Fibroblast of skin of left quadriceps (primary cell): Measurements from ENCODE around the gene UNC13A.
A peak's percentile ranks its signal among the peaks of the same experiment; 100 is the strongest.
"Not testable (repeated sequence)": the region's sequence is repeated elsewhere in the genome, so short reads cannot be mapped to it uniquely, and the experiment has no call there.

ENCODE experiments used
- DNase-seq, 2 experiments: peaks; one replicate each; pipeline ENCODE4 v3.0.0-alpha.2; 2013; ENCODE audit warnings: low read depth in 2 of 2

Gene UNC13A

DNA sequence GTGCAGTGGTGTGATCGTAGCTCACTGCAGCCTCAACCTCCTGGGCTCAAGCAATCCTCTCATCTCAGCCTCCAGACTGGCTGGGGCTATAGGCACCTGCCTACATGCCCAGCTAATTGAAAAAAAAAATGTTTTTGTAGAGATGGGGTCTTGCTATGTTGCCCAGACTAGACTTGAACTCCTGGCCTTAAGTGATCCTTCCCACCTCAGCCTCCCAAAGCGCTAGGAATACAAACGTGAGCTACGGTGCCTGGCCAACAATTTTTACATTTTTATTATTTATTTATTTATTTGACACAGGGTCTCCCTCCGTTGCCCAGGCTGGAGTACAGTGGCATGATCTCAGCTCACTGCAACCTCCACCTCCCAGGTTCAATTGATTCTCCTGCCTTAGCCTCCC lies 117.9 kb downstream of the UNC13A start:
- DNase-seq = not testable (repeated sequence)

DNA sequence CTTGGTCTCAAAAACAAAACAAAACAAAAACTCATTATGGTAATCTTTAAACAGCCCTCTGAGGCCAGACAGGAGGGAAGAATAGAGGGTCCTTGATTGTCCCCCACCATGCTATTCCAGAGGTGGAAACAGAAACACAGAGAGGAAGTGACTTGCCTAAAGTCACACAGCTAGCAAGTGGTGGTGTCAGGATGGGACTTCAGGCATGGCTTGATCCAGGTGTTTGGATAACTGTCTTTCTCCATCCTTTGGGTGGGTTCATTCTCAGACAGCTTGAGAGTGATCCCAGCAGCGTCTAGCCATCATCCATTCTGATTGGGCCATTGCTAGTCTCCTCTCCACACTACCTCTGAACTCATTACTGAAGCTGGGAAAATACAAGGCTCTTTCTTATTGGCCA lies 120.2 kb downstream of the UNC13A start:
- DNase-seq = no peak

DNA sequence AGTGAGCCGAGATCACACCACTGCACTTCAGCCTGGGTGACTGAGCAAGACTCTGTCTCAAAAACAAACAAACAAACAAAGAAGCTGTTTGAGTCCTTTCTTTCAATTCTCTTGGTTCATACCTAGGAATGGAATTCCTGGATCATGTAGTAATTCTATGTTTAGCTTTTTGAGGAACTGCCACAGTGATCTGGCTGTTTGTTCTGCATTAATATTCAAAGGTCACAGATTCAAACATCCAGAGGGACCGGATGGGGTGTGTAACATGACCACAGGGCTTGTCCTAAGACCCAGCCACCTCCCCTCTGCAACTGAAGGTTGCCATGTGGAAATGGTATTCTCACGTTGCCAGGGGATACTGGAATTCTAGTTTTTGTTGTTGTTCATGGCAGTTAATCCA lies 122.5 kb downstream of the UNC13A start:
- no peak for DNase-seq

DNA sequence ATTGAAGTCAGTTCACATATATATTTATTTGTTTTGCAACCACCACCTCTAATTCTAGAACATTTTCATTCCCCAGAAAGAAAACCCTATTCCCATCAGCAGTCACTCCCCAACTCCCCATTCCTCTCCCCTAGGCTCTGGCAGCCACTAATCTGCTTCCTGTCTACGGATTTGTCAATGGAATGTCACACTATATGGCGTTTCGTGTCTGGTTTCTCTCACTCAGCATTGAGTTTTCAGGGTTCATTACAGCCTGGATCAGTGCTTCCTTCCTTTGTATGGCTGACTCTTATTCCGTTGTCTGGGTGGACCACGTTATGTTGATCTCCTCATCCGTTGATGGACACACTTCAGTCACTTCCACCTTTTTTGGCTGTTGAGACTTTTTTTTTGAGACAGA lies 123.4 kb downstream of the UNC13A start:
- DNase-seq = no peak

DNA sequence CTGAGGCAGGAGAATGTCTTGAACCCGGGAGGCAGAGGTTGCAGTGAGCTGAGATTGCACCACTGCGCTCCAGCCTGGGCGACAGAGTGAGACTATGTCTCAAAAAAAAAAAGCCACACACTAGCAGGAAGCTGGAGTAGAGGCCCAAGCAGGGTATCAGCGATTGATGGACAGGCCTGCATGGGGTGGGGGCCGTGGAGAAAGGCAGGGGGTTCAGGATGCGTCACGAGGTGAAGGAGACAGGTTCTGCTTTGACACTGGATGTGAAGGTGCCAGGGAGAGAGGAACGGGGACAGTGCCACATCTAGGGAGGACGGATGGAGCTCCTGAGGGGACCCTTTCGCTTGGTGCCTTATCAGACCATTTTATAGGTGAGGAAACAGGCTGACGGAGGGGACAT lies 125.6 kb downstream of the UNC13A start:
- no peak for DNase-seq

DNA sequence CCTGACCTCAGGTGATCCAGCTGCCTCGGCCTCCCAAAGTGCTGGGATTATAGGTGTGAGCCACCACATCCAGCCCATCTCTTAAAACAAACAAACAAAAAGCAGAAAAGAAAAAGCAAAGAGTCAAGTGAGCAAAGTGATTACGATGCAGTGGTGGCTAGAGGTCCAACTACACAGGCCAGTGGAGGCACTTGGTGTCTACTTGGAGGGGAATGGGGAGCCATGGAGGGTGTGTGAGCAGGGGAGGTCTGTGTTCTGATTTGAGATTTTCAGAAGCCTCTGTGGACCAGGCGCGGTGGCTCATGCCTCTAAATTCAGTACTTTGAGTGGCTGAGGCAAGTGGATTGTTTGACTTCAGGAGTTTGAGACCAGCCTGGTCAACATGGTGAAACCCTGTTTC lies 126.1 kb downstream of the UNC13A start:
- no peak for DNase-seq

DNA sequence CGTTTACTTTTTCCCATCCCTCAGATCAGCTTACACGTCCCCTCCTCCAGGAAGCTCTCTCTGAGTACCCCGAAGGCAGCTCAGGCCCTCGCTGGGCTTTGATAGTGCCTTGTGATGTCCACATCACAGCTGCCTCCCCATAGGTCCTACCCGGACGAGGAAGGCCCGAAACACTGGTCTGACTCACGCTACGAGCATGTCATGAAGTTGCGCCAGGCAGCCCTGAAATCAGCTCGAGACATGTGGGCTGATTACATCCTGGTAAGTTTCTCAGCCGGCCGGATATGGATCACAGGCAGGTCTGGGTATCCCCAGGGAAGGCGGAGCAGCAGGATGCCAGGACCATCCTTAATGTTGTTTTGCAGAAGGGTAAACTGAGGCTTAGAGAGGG lies 128.0 kb downstream of the UNC13A start:
- DNase-seq = peak; percentile 32 to 35

DNA sequence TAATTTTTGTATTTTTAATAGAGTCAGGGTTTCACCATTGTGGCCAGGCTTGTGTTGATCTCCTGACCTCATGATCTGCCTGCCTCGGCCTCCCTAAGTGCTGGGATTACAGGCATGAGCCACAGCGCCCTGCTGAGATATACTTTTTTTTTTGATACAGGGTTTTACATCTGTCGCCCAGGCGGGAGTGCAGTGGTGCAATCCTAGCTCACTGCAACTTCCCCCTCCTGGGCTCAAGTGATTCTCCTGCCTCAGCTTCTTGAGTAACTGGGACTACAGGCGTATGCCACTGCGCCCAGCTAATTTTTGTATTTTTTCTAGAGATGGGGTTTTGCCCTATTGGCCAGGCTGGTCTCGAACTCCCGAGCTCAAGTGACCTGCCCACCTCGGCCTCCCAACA lies 130.7 kb downstream of the UNC13A start:
- no peak for DNase-seq

DNA sequence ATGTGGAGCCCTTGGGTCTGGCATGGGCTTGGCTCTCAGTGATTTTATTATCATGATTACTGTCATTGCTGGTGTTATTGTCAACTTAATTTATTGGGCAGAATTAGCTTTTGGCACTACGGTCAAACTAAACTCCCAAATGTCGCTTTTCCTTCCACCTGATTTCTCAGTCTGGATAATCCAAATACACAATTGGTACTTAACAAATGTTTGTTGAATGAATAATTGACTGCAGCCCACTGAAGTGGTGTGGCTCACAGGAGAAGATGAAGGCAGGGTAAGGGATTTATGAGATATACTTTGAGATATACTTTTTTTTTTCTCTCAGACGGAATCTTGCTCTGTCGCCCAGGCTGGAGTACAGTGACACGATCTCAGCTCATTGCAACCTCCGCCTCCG lies 131.2 kb downstream of the UNC13A start:
- no peak for DNase-seq

DNA sequence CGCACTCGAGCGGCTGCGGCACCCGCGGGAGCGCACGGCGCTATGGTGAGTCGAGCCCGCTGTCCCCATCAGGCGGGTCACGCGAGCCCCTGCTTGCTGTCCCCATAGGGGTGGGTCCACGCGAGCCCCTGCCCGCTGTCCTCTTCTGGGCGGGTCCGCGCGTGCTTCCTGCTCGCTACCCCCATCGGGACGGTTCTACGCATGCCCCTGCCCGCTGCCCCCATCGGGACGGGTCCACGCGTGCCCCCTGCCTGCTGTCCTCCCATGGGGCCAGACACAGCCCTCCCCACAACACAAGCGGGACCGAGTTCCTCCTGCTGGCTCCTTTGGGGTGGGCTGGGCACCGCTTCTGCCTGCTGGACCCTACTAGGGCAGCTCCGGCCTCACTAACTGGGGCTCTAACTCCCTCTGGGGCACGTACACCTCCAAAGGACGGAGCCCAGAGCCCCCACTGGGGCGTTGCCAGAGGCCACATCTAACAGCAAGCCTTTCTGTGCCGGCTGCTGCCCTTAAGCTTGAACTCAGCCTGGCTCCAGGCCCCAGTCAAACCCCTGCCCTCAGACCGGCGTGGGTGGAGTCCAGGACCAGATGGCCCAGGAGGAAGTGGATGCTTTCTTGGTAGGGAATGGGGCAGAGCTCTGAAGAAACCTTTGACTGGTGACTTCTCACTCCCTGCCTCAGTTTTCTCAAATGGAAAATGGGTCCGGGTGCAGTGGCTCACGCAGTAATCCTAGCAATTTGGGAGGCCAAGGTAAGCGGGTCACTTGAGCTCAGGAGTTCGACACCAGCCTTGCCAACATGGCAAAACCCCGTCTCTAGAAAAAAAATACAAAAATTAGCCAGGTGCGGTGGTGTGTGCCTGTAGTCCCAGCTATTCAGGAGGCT lies 132.0 kb downstream of the UNC13A start:
- DNase-seq = no peak

DNA sequence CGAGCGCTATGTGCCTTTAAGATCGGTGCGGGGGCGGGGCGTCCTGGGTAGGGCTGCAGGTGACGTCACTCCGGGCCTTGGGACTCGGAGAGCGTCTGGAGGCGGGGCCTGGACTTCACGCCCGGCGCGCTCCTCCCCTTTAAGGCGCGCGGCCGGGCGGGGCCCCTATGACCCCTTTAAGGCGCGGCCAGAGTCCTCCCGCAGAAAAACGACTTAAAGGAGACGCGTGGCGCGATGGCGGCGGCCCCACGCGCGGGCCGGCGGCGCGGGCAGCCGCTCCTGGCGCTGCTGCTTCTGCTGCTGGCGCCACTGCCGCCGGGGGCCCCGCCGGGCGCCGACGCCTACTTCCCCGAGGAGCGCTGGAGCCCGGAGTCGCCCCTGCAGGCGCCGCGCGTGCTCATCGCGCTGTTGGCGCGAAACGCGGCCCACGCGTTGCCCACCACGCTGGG lies 132.7 kb downstream of the UNC13A start, which contains the start of gene COLGALT1:
Gene COLGALT1, plus strand, starts transcription at position 170 of the 449 bp plus-strand sequence. Its CDS starts 65 bp downstream, at position 235.
- peak; percentile 79 to 80 for DNase-seq

DNA sequence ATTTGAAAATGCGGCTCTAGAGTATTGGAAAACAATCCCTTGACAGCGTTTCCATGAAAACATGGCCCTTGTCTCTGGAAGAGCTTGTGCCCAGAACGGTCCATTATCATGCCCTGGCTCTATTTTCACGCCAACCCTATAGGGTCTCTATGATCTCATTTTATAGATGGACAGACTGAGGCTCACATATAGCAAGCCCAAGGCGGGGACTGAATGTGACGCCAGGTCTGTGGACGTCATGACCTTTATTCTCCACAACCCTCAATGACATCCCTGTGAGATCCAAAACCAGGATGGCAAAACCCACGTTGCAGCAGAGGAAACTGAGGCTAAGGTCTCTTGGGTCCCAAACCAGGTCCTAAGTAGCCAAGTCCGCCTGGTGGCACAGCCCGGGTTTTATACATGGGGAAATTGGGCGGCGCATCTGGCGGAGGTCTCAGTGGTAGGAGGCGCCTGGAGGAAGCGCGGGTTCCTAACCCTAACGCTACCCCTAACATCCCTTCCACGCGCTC lies 133.1 kb downstream of the UNC13A start:
- DNase-seq = no peak

DNA sequence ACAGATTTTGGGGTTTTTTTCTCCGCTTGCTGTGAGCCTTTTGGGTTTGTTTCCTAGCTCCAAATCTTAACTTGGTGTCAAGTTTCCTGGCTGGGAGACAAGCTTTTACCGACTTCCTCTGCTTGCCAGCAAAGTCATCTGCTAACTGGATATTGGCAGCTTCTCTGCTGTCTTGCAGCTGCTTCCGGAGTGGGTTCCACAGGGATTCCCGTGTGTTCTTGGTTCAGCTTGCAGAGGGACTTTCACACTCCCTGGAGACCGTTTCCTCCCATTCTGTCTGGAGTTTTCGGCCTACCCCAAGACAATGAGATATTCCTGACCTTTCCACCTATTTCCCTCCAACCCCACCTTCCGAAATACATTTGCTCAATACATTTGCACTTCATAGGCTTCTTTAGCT lies 134.9 kb downstream of the UNC13A start:
- peak; percentile 76 to 80 for DNase-seq

DNA sequence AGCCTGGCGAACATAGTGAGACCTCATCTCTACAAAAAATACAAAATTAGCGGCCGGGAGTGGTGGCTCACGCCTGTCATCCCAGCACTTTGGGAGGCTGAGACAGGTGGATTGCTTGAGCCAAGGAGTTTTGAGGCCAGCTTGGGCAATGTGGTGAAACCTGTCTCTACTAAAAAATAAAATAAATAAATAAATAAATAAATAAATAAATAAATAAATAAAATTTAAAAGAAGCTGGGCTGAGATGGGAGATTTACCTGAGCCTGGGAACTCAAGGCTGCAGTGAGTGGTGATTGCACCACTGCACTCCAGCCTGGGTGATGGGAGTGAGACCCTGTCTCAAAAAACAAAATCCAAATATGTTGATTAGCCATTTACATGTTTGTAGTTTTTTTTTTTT lies 135.4 kb downstream of the UNC13A start:
- DNase-seq = not testable (repeated sequence)
